Suprapubic skin (tissue), 4 donors: Measurements from ENCODE around the gene FOSL1. TPM values are rescaled to one million over a fixed set of nuclear protein-coding genes. Genes with fewer than 3 reads are reported as not detected.

Experiments
- DNase-seq, 2 donors: peaks; one replicate each; pipeline ENCODE4 v3.0.0-alpha.2; 2019; ENCODE audit warnings: low spot score in 2 of 2
- H3K27ac ChIP-seq: fragments of 200-600 bp; sonication (generic); one replicate; pipeline ENCODE4 v1.5.1; 2019
- H3K27me3 ChIP-seq: fragments of 200-600 bp; sonication (generic); one replicate; pipeline ENCODE4 v1.5.1; 2019
- H3K36me3 ChIP-seq: fragments of 200-600 bp; sonication (generic); one replicate; pipeline ENCODE4 v1.5.1; 2019
- H3K4me1 ChIP-seq: fragments of 200-600 bp; sonication (generic); one replicate; pipeline ENCODE4 v1.5.1; 2019
- H3K4me3 ChIP-seq: fragments of 200-600 bp; sonication (generic); one replicate; pipeline ENCODE4 v1.5.1; 2019; ENCODE audit warnings: mild to moderate bottlenecking
- H3K9me3 ChIP-seq: fragments of 200-600 bp; sonication (generic); one replicate; pipeline ENCODE4 v1.5.1; 2019
- CTCF ChIP-seq, 2 donors: fragments of 200-600 bp in 1 of 2; fragments of 450-650 bp in 1 of 2; sonication (generic) in 1 of 2; IDR thresholded peaks; one replicate each; pipeline ENCODE4 v1.5.1; 2016 to 2019; ENCODE audit warnings: antibody characterized with exemption in 2 of 2, mild to moderate bottlenecking in 1 of 2, moderate library complexity in 1 of 2
- EP300 ChIP-seq: sonication (generic); formaldehyde crosslinking; IDR thresholded peaks from one replicate; pipeline ENCODE4 v1.6.1; 2017; ENCODE audit warnings: antibody characterized with exemption
- POLR2A ChIP-seq, 2 donors: fragments of 450-650 bp; IDR thresholded peaks; one replicate each; pipeline ENCODE4 v1.6.1; 2017; ENCODE audit warnings: antibody characterized with exemption in 2 of 2, mild to moderate bottlenecking in 2 of 2, moderate library complexity in 2 of 2
- POLR2AphosphoS5 ChIP-seq, 3 donors: sonication (generic); formaldehyde crosslinking; IDR thresholded peaks; one replicate each; pipeline ENCODE4 v1.6.1; 2017; ENCODE audit warnings: antibody characterized with exemption in 3 of 3
- WGBS: methylation state at CpG from one replicate; pipeline ENCODE4 v1.1.5; 2018; 5-methylcytosine and 5-hydroxymethylcytosine counted together
- total RNA-seq, 4 donors: library from RNA; depleted of rRNA; stranded (reverse); fragments of >200 nt; gene quantifications; one replicate each; pipeline ENCODE4 v1.1.0, GENCODE V29; 2016

FOSL1 gene
- total RNA-seq, 4 donors from 2014 or later, result 5.0 to 118 (median 28.9) TPM

- H3K4me1 ChIP-seq, result peaks cover 55% of the 10 kb centered on the region
- H3K36me3 ChIP-seq, result no peaks in the 10 kb centered on the region
- TF ChIP-seq EP300 (no peak), POLR2AphosphoS5 (IDR thresholded peaks at IDR 0.05) (peak in 1 of 3 donors; percentile 20), POLR2A (IDR thresholded peaks at IDR 0.05) (no peak), CTCF (IDR thresholded peaks at IDR 0.05) (no peak)
- H3K4me3 ChIP-seq, result no peak overlapping the region
- WGBS, result 4% methylated on average over 13 of the region's 14 CpGs
- no peaks in the 10 kb centered on the region for H3K27me3 ChIP-seq
- H3K9me3 ChIP-seq, result no peaks in the 10 kb centered on the region
- peak overlapping the region; percentile 23 for H3K27ac ChIP-seq
- peak; percentile 83 to 89 for DNase-seq
Measured at GRCh38 chr11:65911682-65912568, 11.7 kb upstream of the FOSL1 start.

GRCh38 chr11:65907878-65908277 lies 7.7 kb upstream of the FOSL1 start:
- Histone ChIP-seq H3K4me1 (peaks cover 19% of the 10 kb centered on the region), H3K27me3 (no peaks in the 10 kb centered on the region), H3K27ac (no peak overlapping the region), H3K9me3 (no peaks in the 10 kb centered on the region), H3K4me3 (no peak overlapping the region), H3K36me3 (no peaks in the 10 kb centered on the region)
- no peak for DNase-seq
- WGBS, result 82% methylated on average over 6 of the region's 6 CpGs
- no peak for TF ChIP-seq EP300
- no peak for TF ChIP-seq CTCF (IDR thresholded peaks at IDR 0.05)
- no peak for TF ChIP-seq POLR2A (IDR thresholded peaks at IDR 0.05)
- TF ChIP-seq POLR2AphosphoS5 (IDR thresholded peaks at IDR 0.05), result no peak

GRCh38 chr11:65906602-65907001 lies 6.4 kb upstream of the FOSL1 start:
- no peak overlapping the region for H3K4me3 ChIP-seq
- WGBS, result 85% methylated on average over 5 of the region's 5 CpGs
- H3K36me3 ChIP-seq, result no peaks in the 10 kb centered on the region
- TF ChIP-seq POLR2AphosphoS5 (IDR thresholded peaks at IDR 0.05), result no peak
- H3K9me3 ChIP-seq, result no peaks in the 10 kb centered on the region
- no peak overlapping the region for H3K27ac ChIP-seq
- H3K27me3 ChIP-seq, result no peaks in the 10 kb centered on the region
- H3K4me1 ChIP-seq, result peaks cover 6% of the 10 kb centered on the region
- no peak for DNase-seq

- H3K27ac ChIP-seq, result no peak overlapping the region
- WGBS, result 78% methylated on average over 8 of the region's 8 CpGs
- H3K27me3 ChIP-seq, result no peaks in the 10 kb centered on the region
- no peak for DNase-seq
- TF ChIP-seq CTCF (IDR thresholded peaks at IDR 0.05) (no peak), EP300 (no peak), POLR2AphosphoS5 (IDR thresholded peaks at IDR 0.05) (no peak), POLR2A (IDR thresholded peaks at IDR 0.05) (no peak)
- H3K4me3 ChIP-seq, result no peak overlapping the region
- H3K36me3 ChIP-seq, result no peaks in the 10 kb centered on the region
- peaks cover 22% of the 10 kb centered on the region for H3K4me1 ChIP-seq
- H3K9me3 ChIP-seq, result no peaks in the 10 kb centered on the region
Measured at GRCh38 chr11:65903715-65904114, 3.5 kb upstream of the FOSL1 start.

GRCh38 chr11:65903068-65903481 lies 2.9 kb upstream of the FOSL1 start:
- H3K27ac ChIP-seq, result no peak overlapping the region
- no peaks in the 10 kb centered on the region for H3K27me3 ChIP-seq
- H3K9me3 ChIP-seq, result no peaks in the 10 kb centered on the region
- 19% methylated on average over 4 of the region's 5 CpGs for WGBS
- TF ChIP-seq CTCF (IDR thresholded peaks at IDR 0.05), result no peak
- no peak for TF ChIP-seq POLR2AphosphoS5 (IDR thresholded peaks at IDR 0.05)
- no peak for TF ChIP-seq EP300
- TF ChIP-seq POLR2A (IDR thresholded peaks at IDR 0.05), result no peak
- peaks cover 26% of the 10 kb centered on the region for H3K4me1 ChIP-seq
- no peak overlapping the region for H3K4me3 ChIP-seq
- H3K36me3 ChIP-seq, result no peaks in the 10 kb centered on the region
- no peak for DNase-seq
